K562 (cell line): ENCODE results near the gene RECK. TPM values are rescaled to one million over a fixed set of nuclear protein-coding genes. Genes with fewer than 3 reads are reported as not detected.

Experiments used
- ATAC-seq: fragments of 200-7000 bp; cut with Tn5 transposase; 3 replicates; pipeline ENCODE4 v1.9.1; 2020; ENCODE audit warnings: moderate library complexity
- BruUV-seq: library from RNA; stranded (reverse); fragments of 400-500 nt; replicated peaks from 2 replicates; lab custom pipeline; 2021; lab: Mats Ljungman, UMichigan
- CTCF ChIA-PET: fragments of 300-600 bp; formaldehyde crosslinking; extraction: SDS; loops from one replicate; lab custom pipeline; 2021; ENCODE audit warnings: low intra/inter-chr PET ratio; lab: Yijun Ruan, JAX
- POLR2A ChIA-PET: fragments of 300-600, 350-650 bp; sonication (Branson Sonifier 250); formaldehyde crosslinking; extraction: SDS; loops from one replicate; lab custom pipeline; 2021; ENCODE audit warnings: antibody characterized with exemption, inconsistent platforms; lab: Yijun Ruan, JAX
- DNase-seq, 4 experiments: peaks; one replicate each; pipeline versions ENCODE4 v3.0.0 to v3.0.0-alpha.2; 2011 to 2018; ENCODE audit warnings: low spot score in 3 of 4, mixed read lengths in 3 of 4; ENCODE audit errors: extremely low read depth in 1 of 4
- FAIRE-seq: peaks from 2 replicates; lab custom pipeline; 2011; peaks lifted over from hg19 to GRCh38; lab: Jason Lieb, UNC
- H2AFZ ChIP-seq: 2 replicates; pipeline ENCODE4 v1.6.0; 2011; ENCODE audit warnings: low read depth, low read length, control low read depth, inconsistent platforms
- H3K27ac ChIP-seq: fragments of 200-600 bp; 3 replicates; pipeline ENCODE4 v1.8.0; 2011; ENCODE audit warnings: low read depth, mild to moderate bottlenecking, control low read depth, inconsistent platforms, low read length, moderate library complexity, mixed read lengths; ENCODE audit errors: extremely low read depth
- H3K27me3 ChIP-seq, 2 experiments: fragments of 300-600 bp in 1 of 2; 2 replicates in 1 of 2; 3 replicates in 1 of 2; pipeline versions ENCODE4 v1.6.0 to v1.8.0; 2011; ENCODE audit warnings: inconsistent platforms in 2 of 2, low read length in 2 of 2, mild to moderate bottlenecking in 1 of 2, mixed read lengths in 1 of 2, moderate library complexity in 1 of 2; ENCODE audit not compliant: control insufficient read depth in 2 of 2, insufficient read depth in 2 of 2
- H3K36me3 ChIP-seq: fragments of 300-600 bp; 3 replicates; pipeline ENCODE4 v1.8.0; 2011; ENCODE audit warnings: mild to moderate bottlenecking, low read length, inconsistent platforms; ENCODE audit not compliant: control insufficient read depth, insufficient read depth
- H3K4me1 ChIP-seq, 2 experiments: fragments of 200-600 bp in 1 of 2; replicated peaks in 1 of 2; 2 replicates in 1 of 2; 3 replicates in 1 of 2; pipeline versions ENCODE4 v1.5.1 to v1.8.0; 2011; ENCODE audit warnings: inconsistent platforms in 2 of 2, low read length in 2 of 2, mild to moderate bottlenecking in 1 of 2, mixed read lengths in 1 of 2, moderate library complexity in 1 of 2; ENCODE audit not compliant: control insufficient read depth in 2 of 2, insufficient read depth in 2 of 2
- H3K4me2 ChIP-seq: 2 replicates; pipeline ENCODE4 v1.6.1; 2011; ENCODE audit warnings: low read length, control low read depth, inconsistent platforms, mixed read lengths; ENCODE audit not compliant: insufficient read depth
- H3K4me3 ChIP-seq: fragments of 200-600 bp; sonication (generic), shearing (Covaris generic); 2 replicates; pipeline ENCODE4 v1.5.1; 2016; ENCODE audit warnings: control low read depth, inconsistent platforms
- H3K79me2 ChIP-seq: fragments of 200-600 bp; 3 replicates; pipeline ENCODE4 v1.8.0; 2011; ENCODE audit warnings: low read length, inconsistent platforms; ENCODE audit not compliant: control insufficient read depth, insufficient read depth
- H3K9ac ChIP-seq, 2 experiments: 2 replicates each; pipeline versions ENCODE4 v1.6.0 to v1.6.1; 2011; ENCODE audit warnings: low read depth in 2 of 2, low read length in 2 of 2, control low read depth in 1 of 2, inconsistent platforms in 1 of 2, mild to moderate bottlenecking in 1 of 2, mixed read lengths in 1 of 2; ENCODE audit not compliant: insufficient read depth in 1 of 2
- H3K9me1 ChIP-seq: one replicate; pipeline ENCODE4 v1.6.0; 2011; ENCODE audit warnings: inconsistent platforms, mild to moderate bottlenecking, low read length, moderate library complexity; ENCODE audit not compliant: control insufficient read depth, insufficient read depth
- H3K9me3 ChIP-seq: replicated peaks from 2 replicates; pipeline ENCODE4 v1.5.1; 2011; ENCODE audit warnings: low read depth, low read length, inconsistent platforms; ENCODE audit not compliant: control insufficient read depth, insufficient read depth
- H4K20me1 ChIP-seq: replicated peaks from 2 replicates; pipeline ENCODE4 v1.6.1; 2011; ENCODE audit warnings: low read length, inconsistent platforms, mixed read lengths; ENCODE audit not compliant: control insufficient read depth, insufficient read depth
- FOXP4 ChIP-seq: sonication (generic); formaldehyde crosslinking; IDR thresholded peaks from 2 replicates; pipeline ENCODE4 v1.8.0; 2022; ENCODE audit warnings: mild to moderate bottlenecking, missing genetic modification reagents, borderline replicate concordance
- HES1 ChIP-seq: fragments of 450-650 bp; IDR thresholded peaks from 2 replicates; pipeline ENCODE4 v1.6.1; 2016; ENCODE audit warnings: low read depth, mild to moderate bottlenecking, moderate library complexity
- MTA1 ChIP-seq: fragments of 450-650 bp; IDR thresholded peaks from 2 replicates; pipeline ENCODE4 v1.6.1; 2017; ENCODE audit warnings: borderline replicate concordance
- ZNF140 ChIP-seq: fragments of 250-450 bp; sonication (Bioruptor Pico); IDR thresholded peaks from 2 replicates; pipeline ENCODE4 v1.8.0; 2021; ENCODE audit warnings: moderate library complexity, mild to moderate bottlenecking, inconsistent platforms
- WGBS: fragments of 100-300 bp; shearing (Covaris generic); methylation state at CpG from one replicate; pipeline ENCODE4 v1.1.6; 2016; ENCODE audit warnings: low coverage, mixed read lengths; ENCODE audit not compliant: insufficient coverage; ENCODE audit errors: missing lambda C conversion rate; 5-methylcytosine and 5-hydroxymethylcytosine counted together
- in situ Hi-C: fragments of 300-500 bp; cut with MboI; formaldehyde crosslinking; loops from 4 replicates; pipeline ENCODE4 v1.15.0; 2018; ENCODE audit warnings: inconsistent platforms, mixed read lengths
- intact Hi-C: fragments of 100-400 bp; cut with micrococcal nuclease; formaldehyde crosslinking; loops from 2 replicates; pipeline ENCODE4 v1.14.2; 2022
- polyA plus RNA-seq, 8 experiments: library from polyadenylated mRNA; depleted of rRNA in 4 of 8; stranded (reverse) in 5 of 8; unstranded in 3 of 8; fragments of >200 nt; fragmentation: Nextera tagmentation in 2 of 8; fragmentation: Illumina TruSeq in 1 of 8; extraction: Ambion mirVana in 2 of 8; extraction: Trizol in 1 of 8; gene quantifications; 2 replicates each; pipeline versions ENCODE4 v1.2.1 to v1.2.3, GENCODE V29; 2011 to 2014; ENCODE audit warnings: inconsistent platforms in 1 of 8, missing spikeins in 1 of 8
- total RNA-seq, 7 experiments: library from RNA; depleted of rRNA in 6 of 7; stranded (reverse); fragments of >200 nt in 6 of 7; fragmentation: Illumina TruSeq in 2 of 7; extraction: Trizol in 2 of 7; gene quantifications; 2 replicates each; pipeline versions ENCODE4 v1.2.1 to v1.2.3, GENCODE V29; 2011 to 2021; ENCODE audit warnings: low replicate concordance in 1 of 7

The RECK gene
- total and polyA plus RNA-seq, 9 of the 15 experiments (the other 6 are each of a cell fraction or from before 2014, with no cell fraction given) = 0.04 to 0.36 (median 0.16) TPM

DNA sequence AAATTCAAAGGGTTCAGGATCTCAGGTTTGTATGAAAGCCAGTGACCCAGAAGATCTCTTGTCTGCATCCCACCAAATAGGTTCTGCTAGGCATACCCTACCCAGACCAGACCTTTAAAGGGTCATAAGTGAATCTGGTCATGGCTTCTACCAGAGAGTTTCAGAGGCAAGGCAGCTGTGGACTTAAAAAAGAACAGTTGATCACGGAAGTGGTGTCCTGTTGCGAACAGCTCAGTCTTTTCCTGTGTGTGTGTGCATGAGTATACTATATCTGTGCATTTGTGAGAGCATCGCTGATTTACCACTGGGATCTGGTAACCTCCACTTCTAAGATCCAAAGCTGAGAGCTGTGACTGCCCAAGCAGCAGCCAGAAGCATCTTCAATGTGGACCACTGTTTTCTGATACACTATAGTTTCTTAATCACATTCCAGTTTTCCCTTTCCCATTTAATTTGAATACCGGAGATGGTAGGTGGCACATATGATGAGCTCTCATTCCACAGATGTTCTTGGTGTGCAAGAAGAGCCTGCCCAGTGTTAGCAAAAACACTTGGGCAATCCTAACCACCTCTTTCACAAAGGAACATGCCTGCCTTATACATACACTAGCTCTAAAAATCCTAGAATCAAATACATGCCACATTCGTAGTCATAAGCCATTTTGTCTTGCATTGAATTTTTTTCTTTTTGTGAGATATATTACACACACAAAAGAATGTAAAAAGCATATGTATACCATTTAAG, 42.6 kb upstream of the RECK start:
- ATAC-seq = no peak
- Histone ChIP-seq H3K9me1 (no peaks in the 10 kb centered on the region), H3K9ac (no peak overlapping the region), H3K9me3 (no peaks in the 10 kb centered on the region), H3K27me3 (0 out of 5 replicates have a peak, but pooled peaks cover 0 to 2% of the 10 kb centered on the region in 2 experiments), H3K27ac (no peak overlapping the region), H4K20me1 (no peaks in the 10 kb centered on the region), H3K36me3 (no peaks in the 10 kb centered on the region), H3K4me1 (no peaks in the 10 kb centered on the region), H3K79me2 (no peaks in the 10 kb centered on the region), H2AFZ (no peak overlapping the region), H3K4me2 (no peak overlapping the region), H3K4me3 (no peak overlapping the region)
- CTCF ChIA-PET = no interaction called here
- TF ChIP-seq ZNF140 (CRISPR knock-in tag) (no peak), MTA1 (no peak), HES1 (no peak), FOXP4 (CRISPR knock-in tag) (no peak)
- intact Hi-C loops = no loop called here
- FAIRE-seq = no peak
- in situ Hi-C loops = no loop called here
- WGBS = 0% methylated on average over 5 of the region's 5 CpGs
- POLR2A ChIA-PET = no interaction called here
- no peak for DNase-seq
- no TSS peak for BruUV-seq
